KMS-11 (cell line): ENCODE measurements around the gene KATNAL2.
"Not testable (repeated sequence)": the region's sequence is repeated elsewhere in the genome, so short reads cannot be mapped to it uniquely, and the experiment has no call there.

Source experiments
- H2AFZ ChIP-seq: fragments of 200-600 bp; sonication (generic); 2 replicates; pipeline ENCODE4 v1.6.1; 2016; ENCODE audit warnings: antibody characterized with exemption, mixed run types, low read depth
- H3K27ac ChIP-seq: fragments of 200-600 bp; sonication (generic); 2 replicates; pipeline ENCODE4 v1.6.1; 2016; ENCODE audit warnings: mild to moderate bottlenecking, mixed run types
- H3K27me3 ChIP-seq: fragments of 200-600 bp; sonication (generic); 2 replicates; pipeline ENCODE4 v1.6.1; 2017; ENCODE audit warnings: mild to moderate bottlenecking, low read depth, mixed run types, moderate library complexity; ENCODE audit not compliant: insufficient read depth
- H3K36me3 ChIP-seq: fragments of 200-600 bp; sonication (generic); 2 replicates; pipeline ENCODE4 v1.6.1; 2017; ENCODE audit warnings: mild to moderate bottlenecking, mixed run types; ENCODE audit not compliant: insufficient read depth
- H3K4me1 ChIP-seq: fragments of 200-600 bp; sonication (generic); 2 replicates; pipeline ENCODE4 v1.6.1; 2016; ENCODE audit warnings: mild to moderate bottlenecking, low read depth, mixed run types; ENCODE audit not compliant: poor library complexity, severe bottlenecking
- H3K4me2 ChIP-seq: fragments of 200-600 bp; sonication (generic); 2 replicates; pipeline ENCODE4 v1.7.0; 2016; ENCODE audit warnings: mild to moderate bottlenecking, mixed run types
- H3K4me3 ChIP-seq: fragments of 200-600 bp; sonication (generic); IDR thresholded peaks from 2 replicates; pipeline ENCODE4 v1.6.1; 2017; ENCODE audit warnings: low read depth, low read length, mixed read lengths; ENCODE audit not compliant: insufficient read depth
- H3K79me2 ChIP-seq: fragments of 200-600 bp; sonication (generic); 2 replicates; pipeline ENCODE4 v1.6.1; 2016; ENCODE audit warnings: low read depth, mixed run types; ENCODE audit not compliant: insufficient read depth
- H3K9ac ChIP-seq: fragments of 200-600 bp; sonication (generic); 2 replicates; pipeline ENCODE4 v1.6.1; 2016; ENCODE audit warnings: mild to moderate bottlenecking, mixed run types
- H4K20me1 ChIP-seq: fragments of 200-600 bp; sonication (generic); 2 replicates; pipeline ENCODE4 v1.6.1; 2016; ENCODE audit warnings: mild to moderate bottlenecking, mixed run types; ENCODE audit not compliant: insufficient read depth
- TF ChIP-seq, protein P1 (sequence below): fragments of 200-600 bp; sonication (generic); conservative IDR thresholded peaks from 2 replicates; pipeline ENCODE4 v1.6.1; 2017; ENCODE audit warnings: low read depth, mild to moderate bottlenecking, antibody characterized with exemption, low read length, moderate library complexity, mixed read lengths

The KATNAL2 gene

DNA sequence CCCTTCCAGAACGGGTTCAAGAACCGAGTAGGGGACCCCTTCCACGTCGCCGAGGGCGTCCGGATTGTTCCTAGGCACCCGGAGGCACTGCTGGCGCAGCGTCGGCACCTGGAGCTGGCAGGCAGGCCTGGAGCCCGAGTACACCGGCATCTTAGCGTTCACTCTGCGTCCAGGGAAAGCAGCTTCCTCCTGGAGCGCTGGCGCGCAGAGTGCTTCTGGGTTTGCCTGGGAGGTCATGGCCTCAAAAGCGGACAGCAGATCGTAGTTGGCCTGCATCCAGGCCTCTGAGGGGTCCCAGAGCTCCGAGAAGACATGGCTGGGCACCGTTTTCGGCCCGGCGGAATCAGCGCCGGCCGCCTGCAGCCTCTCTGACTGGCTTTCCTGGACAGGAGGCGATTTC, 105.4 kb downstream of the KATNAL2 start:
- not testable (repeated sequence) for H4K20me1 ChIP-seq, H3K4me2 ChIP-seq, H3K4me3 ChIP-seq

DNA sequence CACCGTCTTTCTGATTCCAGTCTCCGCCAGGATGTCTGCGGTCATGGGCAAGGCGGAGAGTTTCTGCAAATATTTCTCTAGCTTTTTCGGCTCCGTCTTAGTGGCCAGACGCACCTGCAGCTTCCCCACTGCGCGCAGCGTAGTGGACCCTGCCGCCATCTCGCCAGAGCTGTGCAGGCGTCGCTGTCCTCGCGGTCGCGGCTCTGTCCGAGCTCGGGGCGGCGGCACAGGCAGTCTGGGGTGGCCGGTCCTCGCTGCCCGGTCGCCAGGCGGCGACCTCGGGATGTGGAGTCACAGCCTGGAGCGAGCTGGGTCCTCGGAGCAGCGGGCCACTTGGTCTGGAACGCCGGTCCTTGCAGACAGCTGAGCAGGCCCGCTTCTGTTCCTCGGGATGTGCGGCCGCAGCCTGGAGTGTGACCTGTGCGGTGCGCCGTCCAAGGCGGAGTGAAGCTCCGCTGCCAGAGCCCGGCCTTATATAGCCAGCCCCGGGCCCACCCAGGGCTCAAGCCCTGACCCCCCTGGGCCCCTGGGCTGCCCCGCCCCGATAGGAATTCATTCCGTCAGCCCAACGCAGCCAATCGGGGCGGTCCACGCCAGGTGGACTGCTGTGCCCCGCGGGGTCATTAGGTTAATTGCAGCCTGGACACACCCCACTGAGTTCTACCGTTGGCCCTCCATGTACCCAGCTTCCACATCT, 106.5 kb downstream of the KATNAL2 start:
- not testable (repeated sequence) for H3K36me3 ChIP-seq, H3K27me3 ChIP-seq, H3K27ac ChIP-seq, H3K4me3 ChIP-seq, H3K9ac ChIP-seq, H3K4me2 ChIP-seq, H4K20me1 ChIP-seq, H3K79me2 ChIP-seq, H3K4me1 ChIP-seq, H2AFZ ChIP-seq

More for the DNA sequence above, 105.4 kb downstream of the KATNAL2 start:
- H3K79me2 ChIP-seq, H3K4me1 ChIP-seq, H2AFZ ChIP-seq, H3K27me3 ChIP-seq, H3K36me3 ChIP-seq, H3K9ac ChIP-seq, H3K27ac ChIP-seq: not testable (repeated sequence)

DNA sequence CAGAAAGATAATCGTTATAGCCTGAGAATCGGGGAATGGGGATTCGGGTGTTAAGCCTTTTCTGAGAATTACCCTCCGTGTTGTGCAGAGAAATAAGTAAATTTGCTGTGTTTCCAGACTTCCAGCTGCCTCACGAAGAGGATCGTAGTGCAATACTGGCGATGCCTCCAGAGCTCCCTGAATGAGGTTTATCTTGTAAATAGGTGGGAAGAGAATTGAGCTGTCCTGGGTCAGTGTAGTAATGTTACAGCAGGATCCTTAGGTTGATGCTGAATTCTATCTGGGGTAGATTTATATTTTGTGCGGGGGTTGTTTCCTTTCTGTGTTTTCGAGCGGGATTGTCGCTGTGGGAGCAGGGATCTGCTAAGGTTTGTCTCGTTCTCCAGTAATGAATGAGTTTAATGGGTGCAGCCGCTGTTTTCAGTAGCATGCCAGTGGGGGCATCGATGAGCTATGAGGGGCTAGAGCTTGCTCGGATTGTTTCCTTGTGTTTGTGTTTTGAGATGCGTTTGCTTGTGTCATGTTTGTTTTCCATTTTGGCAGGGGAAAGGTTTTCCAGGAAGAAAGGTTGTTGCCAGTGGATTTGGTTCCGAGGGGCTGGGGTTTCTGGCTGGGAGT, 108.3 kb downstream of the KATNAL2 start:
- H3K4me1 ChIP-seq, H3K36me3 ChIP-seq, H4K20me1 ChIP-seq, H3K9ac ChIP-seq, H3K79me2 ChIP-seq, H3K4me3 ChIP-seq, H3K27ac ChIP-seq, H3K4me2 ChIP-seq, H2AFZ ChIP-seq, H3K27me3 ChIP-seq: not testable (repeated sequence)

DNA sequence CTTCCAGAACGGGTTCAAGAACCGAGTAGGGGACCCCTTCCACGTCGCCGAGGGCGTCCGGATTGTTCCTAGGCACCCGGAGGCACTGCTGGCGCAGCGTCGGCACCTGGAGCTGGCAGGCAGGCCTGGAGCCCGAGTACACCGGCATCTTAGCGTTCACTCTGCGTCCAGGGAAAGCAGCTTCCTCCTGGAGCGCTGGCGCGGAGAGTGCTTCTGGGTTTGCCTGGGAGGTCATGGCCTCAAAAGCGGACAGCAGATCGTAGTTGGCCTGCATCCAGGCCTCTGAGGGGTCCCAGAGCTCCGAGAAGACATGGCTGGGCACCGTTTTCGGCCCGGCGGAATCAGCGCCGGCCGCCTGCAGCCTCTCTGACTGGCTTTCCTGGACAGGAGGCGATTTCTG, 111.3 kb downstream of the KATNAL2 start:
- not testable (repeated sequence) for H3K27me3 ChIP-seq, H3K4me1 ChIP-seq, H3K9ac ChIP-seq, H2AFZ ChIP-seq, H4K20me1 ChIP-seq, H3K4me2 ChIP-seq, H3K27ac ChIP-seq, H3K79me2 ChIP-seq, H3K4me3 ChIP-seq, H3K36me3 ChIP-seq

DNA sequence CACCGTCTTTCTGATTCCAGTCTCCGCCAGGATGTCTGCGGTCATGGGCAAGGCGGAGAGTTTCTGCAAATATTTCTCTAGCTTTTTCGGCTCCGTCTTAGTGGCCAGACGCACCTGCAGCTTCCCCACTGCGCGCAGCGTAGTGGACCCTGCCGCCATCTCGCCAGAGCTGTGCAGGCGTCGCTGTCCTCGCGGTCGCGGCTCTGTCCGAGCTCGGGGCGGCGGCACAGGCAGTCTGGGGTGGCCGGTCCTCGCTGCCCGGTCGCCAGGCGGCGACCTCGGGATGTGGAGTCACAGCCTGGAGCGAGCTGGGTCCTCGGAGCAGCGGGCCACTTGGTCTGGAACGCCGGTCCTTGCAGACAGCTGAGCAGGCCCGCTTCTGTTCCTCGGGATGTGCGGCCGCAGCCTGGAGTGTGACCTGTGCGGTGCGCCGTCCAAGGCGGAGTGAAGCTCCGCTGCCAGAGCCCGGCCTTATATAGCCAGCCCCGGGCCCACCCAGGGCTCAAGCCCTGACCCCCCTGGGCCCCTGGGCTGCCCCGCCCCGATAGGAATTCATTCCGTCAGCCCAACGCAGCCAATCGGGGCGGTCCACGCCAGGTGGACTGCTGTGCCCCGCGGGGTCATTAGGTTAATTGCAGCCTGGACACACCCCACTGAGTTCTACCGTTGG, 112.4 kb downstream of the KATNAL2 start:
- H3K27me3 ChIP-seq, H3K4me1 ChIP-seq, H3K79me2 ChIP-seq, H3K9ac ChIP-seq, H4K20me1 ChIP-seq, H3K4me2 ChIP-seq, H3K4me3 ChIP-seq, H2AFZ ChIP-seq, H3K27ac ChIP-seq, H3K36me3 ChIP-seq: not testable (repeated sequence)

DNA sequence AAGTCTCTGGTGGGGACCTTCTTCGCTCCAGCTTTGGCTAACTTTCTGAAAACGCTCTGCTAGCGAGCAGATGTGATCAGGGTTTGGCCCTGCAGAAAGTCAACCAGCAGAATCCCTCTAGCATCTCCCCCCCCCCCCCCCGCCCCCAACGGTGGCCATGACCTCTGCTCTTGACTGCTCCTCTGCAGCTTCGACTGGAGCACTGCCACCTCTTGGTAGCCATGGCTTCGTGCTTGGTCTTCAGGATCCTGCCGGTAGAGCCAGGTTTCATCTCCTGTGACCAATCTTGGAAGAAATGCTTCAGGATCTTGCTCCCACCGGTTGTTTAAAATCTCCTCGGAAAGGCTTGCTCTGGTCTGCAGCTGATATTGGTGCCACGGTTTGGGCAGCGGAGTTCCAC, 113.5 kb downstream of the KATNAL2 start:
- H3K79me2 ChIP-seq, H3K27ac ChIP-seq, H3K36me3 ChIP-seq, H3K4me1 ChIP-seq, H3K4me3 ChIP-seq, H3K27me3 ChIP-seq, H2AFZ ChIP-seq, H3K4me2 ChIP-seq, H4K20me1 ChIP-seq, H3K9ac ChIP-seq: not testable (repeated sequence)

DNA sequence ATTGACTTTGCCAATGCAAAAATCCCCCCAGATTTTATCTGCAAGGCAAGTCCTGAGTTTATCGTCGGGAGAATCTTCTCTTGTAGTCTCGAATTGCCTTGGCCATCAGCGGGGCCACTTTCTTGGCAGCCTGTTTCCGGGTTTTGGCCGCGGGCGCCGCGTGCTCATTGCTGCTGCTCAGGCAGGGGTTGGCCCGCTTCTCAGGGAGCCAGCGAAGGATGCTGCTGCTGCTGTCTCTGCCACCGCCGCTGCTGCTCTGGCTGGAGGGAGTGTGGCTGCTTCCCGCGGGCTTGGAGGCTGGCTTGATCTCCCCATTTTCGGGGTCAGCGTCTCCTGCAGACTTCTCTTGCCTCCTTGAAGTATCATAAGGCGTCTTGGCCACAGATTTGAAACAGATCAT, 115.5 kb downstream of the KATNAL2 start:
- H3K9ac ChIP-seq, result no peak overlapping the region
- no peaks in the 10 kb centered on the region for H3K36me3 ChIP-seq
- H3K4me2 ChIP-seq, result no peak overlapping the region
- H3K27me3 ChIP-seq, result no peaks in the 10 kb centered on the region
- no peak overlapping the region for H3K4me3 ChIP-seq
- no peaks in the 10 kb centered on the region for H3K4me1 ChIP-seq
- TF ChIP-seq, protein P1, sequence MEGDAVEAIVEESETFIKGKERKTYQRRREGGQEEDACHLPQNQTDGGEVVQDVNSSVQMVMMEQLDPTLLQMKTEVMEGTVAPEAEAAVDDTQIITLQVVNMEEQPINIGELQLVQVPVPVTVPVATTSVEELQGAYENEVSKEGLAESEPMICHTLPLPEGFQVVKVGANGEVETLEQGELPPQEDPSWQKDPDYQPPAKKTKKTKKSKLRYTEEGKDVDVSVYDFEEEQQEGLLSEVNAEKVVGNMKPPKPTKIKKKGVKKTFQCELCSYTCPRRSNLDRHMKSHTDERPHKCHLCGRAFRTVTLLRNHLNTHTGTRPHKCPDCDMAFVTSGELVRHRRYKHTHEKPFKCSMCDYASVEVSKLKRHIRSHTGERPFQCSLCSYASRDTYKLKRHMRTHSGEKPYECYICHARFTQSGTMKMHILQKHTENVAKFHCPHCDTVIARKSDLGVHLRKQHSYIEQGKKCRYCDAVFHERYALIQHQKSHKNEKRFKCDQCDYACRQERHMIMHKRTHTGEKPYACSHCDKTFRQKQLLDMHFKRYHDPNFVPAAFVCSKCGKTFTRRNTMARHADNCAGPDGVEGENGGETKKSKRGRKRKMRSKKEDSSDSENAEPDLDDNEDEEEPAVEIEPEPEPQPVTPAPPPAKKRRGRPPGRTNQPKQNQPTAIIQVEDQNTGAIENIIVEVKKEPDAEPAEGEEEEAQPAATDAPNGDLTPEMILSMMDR, result no peak
- no peak overlapping the region for H3K27ac ChIP-seq
- H2AFZ ChIP-seq, result no peak overlapping the region
- no peaks in the 10 kb centered on the region for H3K79me2 ChIP-seq
- H4K20me1 ChIP-seq, result no peaks in the 10 kb centered on the region

DNA sequence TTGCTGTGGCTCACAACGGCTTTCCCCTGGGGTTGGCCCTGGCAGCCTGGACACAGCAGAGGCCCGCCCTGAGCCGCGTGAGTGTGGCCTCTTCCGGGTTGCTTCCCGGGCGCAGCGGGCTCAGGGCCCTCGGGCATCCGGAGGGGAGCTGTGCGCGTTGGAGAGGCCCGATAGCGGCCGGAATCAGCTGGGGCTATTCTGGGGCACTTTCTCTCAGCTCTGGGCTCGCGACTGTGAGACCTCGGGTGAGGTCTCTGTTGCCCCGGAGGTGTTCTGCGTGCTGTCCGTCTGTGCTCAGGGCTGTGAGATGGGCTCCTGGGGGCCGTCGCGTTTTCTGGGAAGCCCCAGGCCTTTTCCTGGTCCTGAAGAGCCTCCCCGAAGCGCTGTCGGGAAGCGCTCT, 117.2 kb downstream of the KATNAL2 start:
- H3K4me2 ChIP-seq, H3K79me2 ChIP-seq, H3K9ac ChIP-seq, H2AFZ ChIP-seq, H3K4me3 ChIP-seq, H4K20me1 ChIP-seq, H3K36me3 ChIP-seq, H3K27ac ChIP-seq, H3K4me1 ChIP-seq, H3K27me3 ChIP-seq: not testable (repeated sequence)
